RWPE1 (cell line): Measurements from ENCODE around the gene PROX1.

Source experiments
- CTCF ChIA-PET: fragments of 350-600 bp; sonication (Branson Sonifier 250); formaldehyde crosslinking; extraction: SDS; loops from one replicate; lab custom pipeline; 2021; lab: Yijun Ruan, JAX
- POLR2A ChIA-PET: fragments of 400-600 bp; formaldehyde crosslinking; extraction: SDS; loops from one replicate; lab custom pipeline; 2020; ENCODE audit warnings: antibody characterized with exemption; ENCODE audit not compliant: low non-redundant PET; lab: Yijun Ruan, JAX
- DNase-seq: peaks from one replicate; pipeline ENCODE4 v3.0.0; 2012; ENCODE audit warnings: low spot score
- H3K27ac ChIP-seq: fragments of 450-650 bp; 2 replicates; pipeline ENCODE4 v1.5.1; 2017
- TF ChIP-seq, protein P1 (sequence below): fragments of 450-650 bp; conservative IDR thresholded peaks from 2 replicates; pipeline ENCODE4 v1.5.1; 2017; ENCODE audit warnings: low read depth, mild to moderate bottlenecking

Gene PROX1

DNA sequence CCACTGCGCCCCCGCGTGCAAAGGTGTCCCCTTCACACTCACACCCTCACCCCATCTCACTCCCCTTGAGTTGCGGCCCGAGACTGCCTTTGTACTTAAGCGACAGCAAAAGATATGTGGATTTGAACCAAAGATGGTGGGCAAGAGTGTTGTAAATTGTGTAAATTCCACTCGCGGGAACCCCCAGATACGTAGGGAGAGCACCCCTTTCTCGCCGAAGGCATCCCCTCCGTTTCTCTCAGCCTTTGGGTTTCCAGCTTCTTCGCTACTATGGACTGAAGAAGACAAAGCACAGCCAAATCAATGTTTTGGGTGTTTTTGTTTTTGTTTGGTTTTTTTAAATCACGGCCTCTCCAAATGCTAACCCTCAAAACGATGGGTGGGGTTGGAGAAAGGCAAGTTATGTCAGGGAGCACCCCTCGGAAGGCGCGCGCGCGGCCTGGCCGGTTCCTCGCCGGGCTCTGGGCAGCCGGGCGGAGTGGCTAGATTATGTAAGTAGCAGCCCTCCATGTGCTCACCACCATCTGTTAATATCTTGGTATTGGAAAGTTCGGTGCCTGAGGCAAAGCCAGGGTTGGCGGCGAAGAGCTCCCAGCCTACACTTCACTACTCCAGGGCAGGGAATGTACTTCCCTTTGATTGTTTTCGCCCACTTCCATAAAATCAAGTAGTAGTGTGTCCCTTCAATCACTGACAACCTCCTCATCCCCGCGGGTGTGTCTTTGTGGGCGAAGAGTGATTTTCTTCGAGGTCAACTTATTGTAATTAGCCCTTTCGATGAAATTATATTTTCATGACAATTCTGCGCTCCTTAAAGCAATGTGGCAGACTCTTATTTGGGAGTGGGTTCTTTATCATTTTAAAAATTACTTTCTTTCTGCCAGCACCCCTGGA lies 4.0 kb upstream of the PROX1 start:
- POLR2A ChIA-PET, result no interaction called here
- no peak for DNase-seq
- CTCF ChIA-PET, result no interaction called here
- TF ChIP-seq, protein P1, sequence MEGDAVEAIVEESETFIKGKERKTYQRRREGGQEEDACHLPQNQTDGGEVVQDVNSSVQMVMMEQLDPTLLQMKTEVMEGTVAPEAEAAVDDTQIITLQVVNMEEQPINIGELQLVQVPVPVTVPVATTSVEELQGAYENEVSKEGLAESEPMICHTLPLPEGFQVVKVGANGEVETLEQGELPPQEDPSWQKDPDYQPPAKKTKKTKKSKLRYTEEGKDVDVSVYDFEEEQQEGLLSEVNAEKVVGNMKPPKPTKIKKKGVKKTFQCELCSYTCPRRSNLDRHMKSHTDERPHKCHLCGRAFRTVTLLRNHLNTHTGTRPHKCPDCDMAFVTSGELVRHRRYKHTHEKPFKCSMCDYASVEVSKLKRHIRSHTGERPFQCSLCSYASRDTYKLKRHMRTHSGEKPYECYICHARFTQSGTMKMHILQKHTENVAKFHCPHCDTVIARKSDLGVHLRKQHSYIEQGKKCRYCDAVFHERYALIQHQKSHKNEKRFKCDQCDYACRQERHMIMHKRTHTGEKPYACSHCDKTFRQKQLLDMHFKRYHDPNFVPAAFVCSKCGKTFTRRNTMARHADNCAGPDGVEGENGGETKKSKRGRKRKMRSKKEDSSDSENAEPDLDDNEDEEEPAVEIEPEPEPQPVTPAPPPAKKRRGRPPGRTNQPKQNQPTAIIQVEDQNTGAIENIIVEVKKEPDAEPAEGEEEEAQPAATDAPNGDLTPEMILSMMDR, result no peak
- H3K27ac ChIP-seq, result no peak overlapping the region

DNA sequence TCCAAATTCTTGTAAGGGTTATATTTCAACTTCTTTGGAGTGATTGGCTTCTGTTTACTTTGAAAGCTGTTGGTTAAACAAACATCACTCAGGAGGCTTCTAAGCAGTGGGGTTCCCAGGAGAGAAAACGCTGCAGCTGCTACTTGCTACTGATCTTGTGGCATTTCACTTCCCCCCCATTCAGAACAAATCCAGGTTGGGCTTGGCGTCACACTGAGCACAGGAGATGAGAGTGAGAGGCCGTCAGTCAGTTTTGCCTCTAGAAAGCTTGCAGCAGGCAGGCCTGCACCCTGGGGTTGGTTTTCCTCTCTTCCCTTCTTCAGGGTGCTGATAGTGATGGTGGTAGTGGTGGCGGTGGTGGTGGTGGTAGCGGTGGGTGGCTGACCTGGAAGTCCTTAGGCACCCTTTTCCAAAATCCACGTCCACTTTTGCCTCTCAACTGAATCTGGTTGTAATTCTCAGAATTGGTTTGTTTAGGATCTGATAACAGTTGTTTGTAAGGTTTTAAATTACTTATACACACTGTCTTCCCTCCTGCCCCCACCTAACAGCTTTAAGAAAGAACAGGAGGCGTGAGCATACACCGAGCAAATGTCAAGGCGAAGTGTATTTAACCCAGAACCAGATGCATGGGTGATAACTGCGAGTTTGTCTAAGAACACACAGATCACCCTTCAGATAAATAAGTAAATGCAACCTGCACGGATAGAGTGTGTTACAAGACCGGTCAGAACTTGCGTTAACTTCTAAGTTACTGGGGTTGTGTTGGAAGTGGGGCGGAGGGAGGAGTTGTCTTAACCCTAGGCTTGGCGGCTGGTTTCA lies 3.2 kb upstream of the PROX1 start:
- ChIA-PET POLR2A (no interaction called here), CTCF (no interaction called here)
- TF ChIP-seq, protein P1, result no peak
- no peak overlapping the region for H3K27ac ChIP-seq
- no peak for DNase-seq

DNA sequence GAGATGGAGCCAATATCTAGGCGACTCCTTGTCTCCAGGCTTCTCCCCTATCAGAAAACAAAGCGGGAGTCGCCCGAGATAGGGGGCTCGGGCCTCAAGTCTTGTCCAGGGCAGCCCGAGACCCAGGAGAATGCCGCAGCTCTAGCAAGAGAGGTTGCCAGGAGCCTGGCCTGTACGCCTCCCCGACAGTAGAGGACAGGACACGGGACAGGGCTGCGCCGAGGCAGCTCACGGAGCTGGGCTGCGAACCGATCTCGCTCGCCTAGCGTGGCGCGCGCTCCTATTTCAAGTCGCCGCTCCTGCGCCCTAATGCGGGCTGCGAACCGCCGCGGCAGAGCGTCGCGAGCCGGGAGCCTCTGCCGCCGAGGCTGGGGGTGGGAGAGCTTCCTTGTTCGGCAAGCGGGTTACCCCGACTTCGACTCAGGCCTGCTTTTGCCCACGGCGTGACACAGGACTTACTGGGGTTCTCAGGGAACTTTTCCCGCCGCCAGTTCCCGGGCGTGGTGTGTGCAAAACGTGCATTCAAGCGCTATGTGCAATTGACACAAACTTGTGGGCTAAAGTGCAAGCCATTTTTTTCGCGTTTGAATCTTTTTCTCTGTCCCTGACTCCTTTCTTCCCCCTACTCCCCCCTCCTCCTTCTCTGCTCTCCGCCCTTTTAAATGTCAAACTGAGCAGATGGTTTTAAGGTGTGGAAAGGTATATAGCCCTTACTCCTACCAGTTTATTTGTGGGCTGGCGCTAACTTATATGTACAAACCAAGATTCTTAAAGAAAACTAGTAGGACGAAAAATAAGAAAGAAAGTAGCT lies 2.4 kb upstream of the PROX1 start:
- TF ChIP-seq, protein P1, result no peak
- DNase-seq, result no peak
- CTCF ChIA-PET, result no interaction called here
- no peak overlapping the region for H3K27ac ChIP-seq
- POLR2A ChIA-PET, result no interaction called here

DNA sequence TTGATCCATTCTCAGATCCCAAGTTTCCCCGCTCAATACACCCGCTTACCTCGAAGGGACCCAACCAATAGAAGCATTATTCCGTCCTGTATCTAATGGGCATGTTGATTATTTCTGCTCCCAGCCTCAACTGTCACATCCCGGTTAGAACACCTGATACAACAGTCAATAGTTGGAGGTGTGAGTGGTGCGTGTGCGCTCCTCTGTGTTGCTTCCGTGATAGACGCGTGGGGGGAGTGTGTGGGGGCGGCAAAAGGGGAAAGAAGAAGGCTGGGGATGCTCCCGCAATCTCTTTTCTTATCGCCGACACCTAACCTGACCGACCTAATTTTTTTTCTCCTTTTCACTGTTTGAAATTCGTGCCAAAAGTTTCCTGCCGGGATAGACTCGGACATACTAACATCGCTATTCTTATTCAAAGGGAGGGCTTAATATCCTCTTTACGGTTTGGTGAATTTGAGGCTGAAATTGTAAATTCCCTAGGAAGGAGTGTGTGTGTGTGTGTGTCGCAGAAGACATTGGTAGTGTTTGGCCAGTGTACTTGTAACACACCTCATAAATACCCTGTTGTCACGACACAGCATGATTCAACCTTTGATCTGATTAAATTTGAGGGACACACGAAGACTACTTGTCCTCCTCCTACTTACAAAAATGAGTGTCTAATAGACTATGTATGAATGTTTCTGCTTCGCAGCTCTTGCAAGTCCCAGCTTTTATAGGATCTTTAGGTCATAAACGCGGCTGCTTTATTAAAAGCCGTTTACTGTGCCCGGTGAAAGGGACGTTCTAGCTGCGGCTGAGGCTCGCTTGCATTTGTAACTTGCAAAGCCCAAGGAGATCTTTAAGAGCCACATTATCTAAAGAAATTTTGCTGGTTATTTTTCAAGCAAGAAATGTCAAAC lies 1.5 kb upstream of the PROX1 start:
- H3K27ac ChIP-seq, result no peak overlapping the region
- TF ChIP-seq, protein P1, result no peak
- POLR2A ChIA-PET, result no interaction called here
- CTCF ChIA-PET, result no interaction called here
- no peak for DNase-seq

DNA sequence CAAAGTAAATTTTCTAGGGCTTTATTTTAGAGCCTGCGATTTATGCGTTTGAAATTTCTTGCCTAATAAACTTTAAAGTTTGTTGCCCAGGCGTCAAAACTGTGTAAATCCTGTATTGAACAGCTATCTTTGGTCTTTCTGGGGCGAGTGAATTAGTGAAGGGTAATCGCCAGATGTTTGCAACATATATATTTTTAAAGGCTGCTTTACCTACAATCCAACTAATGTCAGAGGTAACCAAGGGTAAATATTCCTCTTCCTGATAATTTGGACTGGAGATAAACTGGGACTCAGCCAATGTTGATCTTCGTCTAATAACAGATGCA lies 885 bp upstream of the PROX1 start:
- H3K27ac ChIP-seq, result no peak overlapping the region
- no peak for DNase-seq
- POLR2A ChIA-PET, result no interaction called here
- CTCF ChIA-PET, result no interaction called here
- TF ChIP-seq, protein P1, result no peak
